GM15510 (cell line): ENCODE measurements around the gene CYP24A1.

Experiments
- POLR2A ChIP-seq: IDR thresholded peaks from 3 replicates; pipeline ENCODE4 v1.6.1; 2011; ENCODE audit warnings: borderline replicate concordance; ENCODE audit not compliant: insufficient read length; ENCODE audit errors: extremely low read depth

Gene CYP24A1

DNA sequence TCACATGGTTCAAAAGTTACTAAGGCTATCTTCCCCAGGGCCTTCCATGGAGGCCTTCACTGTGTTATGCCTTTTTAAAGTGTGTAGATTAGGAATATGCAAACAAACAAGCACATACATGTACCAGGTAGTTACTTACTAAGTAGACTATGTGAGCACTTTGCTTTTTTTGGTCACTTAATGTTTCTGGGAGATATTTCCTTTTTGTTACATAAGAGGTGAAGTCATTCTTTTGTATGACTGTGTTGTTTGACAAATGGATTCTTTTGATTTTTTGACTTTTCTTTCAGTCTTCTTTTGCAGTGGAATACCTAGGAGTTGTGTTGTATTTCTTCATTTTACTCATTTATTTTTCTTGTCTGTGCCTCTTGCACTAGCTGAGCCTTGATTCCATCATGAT is 63.7 kb downstream of the CYP24A1 start:
- TF ChIP-seq POLR2A, result no peak

DNA sequence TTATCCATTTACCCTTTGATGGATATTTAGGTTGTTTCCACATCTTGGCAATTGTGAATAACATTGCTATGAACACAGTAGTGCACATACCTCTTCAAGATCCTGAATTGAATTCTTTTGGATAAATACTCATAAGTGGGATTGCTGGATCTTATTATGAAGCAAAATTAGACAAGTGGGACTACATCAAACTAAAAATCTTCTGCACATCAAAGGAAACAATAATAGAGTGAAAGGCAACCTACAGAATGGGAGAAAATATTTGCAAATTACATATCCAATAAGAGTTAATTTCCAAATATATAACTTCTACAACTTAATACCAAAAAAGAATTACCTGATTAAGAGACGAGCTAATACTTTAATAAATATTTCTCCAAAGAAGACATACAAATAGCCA is 65.0 kb downstream of the CYP24A1 start:
- TF ChIP-seq POLR2A, result no peak

DNA sequence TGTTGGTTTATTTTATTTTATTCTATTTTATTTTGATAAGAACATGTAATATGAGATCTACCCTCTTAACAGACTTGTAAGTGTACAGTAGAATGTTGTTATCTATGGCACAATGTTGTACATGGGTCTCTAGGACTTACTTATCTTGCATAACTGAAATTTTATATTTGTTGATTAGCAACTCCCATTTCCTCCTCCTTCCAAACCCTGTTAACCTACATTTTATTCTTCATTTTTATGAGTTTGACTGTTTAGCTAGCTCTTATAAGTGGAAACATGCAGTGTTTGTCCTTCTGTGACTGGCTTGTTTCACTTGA is 65.5 kb downstream of the CYP24A1 start:
- TF ChIP-seq POLR2A, result no peak

DNA sequence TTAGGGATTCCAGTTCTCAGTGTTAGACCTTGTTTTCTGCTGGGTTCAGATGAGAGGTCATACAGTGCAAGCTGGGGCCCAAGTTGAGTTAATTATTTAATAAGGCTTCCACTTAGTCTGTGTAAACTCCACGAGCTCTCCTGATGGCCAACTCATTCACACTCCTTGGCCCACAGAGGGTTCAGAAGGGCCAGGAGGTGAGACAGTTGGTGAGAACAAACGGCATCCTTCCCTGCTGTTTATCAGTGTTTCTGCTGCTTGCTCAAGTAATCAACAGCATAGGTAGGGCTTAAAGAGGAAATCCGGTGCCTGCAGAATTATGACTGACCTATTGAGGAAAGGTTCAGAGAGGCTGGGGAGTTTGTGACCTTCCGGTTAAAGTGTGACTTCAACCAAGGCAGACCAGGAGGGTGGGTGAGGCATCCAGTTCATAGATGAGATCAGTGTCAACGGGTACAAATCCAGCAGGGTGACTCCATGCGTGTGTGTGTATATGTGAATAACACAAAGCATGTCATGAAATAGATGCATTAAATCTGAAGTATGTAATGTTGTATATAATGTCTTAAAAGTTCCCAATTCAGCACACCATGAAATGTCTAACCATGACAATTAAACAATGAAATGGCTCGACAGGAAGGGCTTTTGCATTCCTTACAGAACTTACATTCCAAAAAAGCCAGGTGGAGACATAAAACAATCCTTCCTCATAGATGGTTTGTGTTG is 66.0 kb downstream of the CYP24A1 start:
- no peak for TF ChIP-seq POLR2A

DNA sequence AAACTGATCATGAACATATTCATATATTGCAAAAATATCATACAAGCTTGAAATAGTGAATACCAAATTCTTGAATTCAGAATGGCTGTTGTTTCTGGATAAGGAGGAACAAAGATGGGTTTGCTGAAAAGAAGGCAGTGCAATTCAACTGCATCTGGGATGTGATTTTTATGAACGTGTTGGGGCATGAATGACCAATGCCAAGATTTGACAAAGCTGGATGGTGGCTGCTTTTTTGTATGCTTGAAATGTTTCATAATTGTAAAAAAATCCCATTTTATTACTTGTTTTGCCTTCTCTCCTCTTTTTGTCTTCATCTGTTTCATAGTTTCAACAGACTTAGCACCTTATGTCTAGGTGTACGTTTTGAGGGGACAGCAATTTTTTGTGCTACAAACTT is 66.6 kb downstream of the CYP24A1 start:
- TF ChIP-seq POLR2A, result no peak

DNA sequence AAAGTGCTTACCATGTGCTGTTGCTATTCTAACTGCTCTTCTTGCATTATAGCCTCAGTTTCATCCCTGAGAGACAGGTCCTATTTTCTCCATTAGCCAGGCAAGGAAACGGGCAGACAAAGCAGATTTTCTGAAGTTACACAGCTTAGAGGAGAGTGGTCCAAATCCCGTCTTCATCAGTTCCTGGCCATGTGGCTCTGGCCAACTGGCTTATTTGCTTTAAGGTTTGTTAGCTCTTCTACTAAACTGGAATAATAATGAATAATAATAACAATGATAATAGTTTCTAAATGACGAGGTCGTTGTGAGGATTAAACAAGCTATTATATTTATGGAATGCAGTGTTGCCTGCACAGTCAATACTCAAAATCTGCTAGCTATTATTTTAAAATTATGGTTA is 67.6 kb downstream of the CYP24A1 start:
- TF ChIP-seq POLR2A, result no peak

DNA sequence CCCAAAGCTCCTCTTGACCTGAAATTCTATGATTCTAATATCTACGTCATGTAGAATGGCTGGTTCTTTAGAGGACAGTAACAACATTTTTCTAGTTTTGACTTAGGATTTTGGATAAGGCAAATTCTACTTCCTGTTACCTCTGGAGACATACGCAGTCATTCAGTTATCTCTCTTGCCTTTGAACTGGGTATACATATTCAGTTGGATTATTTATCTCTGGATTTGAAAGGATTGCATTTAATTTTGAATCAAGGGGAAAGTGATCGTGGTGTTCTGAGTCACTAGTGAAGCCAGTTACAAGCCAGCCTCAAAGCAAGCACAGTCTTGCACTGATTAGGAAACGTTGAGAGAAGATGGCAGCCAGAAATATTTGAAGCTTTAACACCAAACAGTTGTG is 68.1 kb downstream of the CYP24A1 start:
- no peak for TF ChIP-seq POLR2A

DNA sequence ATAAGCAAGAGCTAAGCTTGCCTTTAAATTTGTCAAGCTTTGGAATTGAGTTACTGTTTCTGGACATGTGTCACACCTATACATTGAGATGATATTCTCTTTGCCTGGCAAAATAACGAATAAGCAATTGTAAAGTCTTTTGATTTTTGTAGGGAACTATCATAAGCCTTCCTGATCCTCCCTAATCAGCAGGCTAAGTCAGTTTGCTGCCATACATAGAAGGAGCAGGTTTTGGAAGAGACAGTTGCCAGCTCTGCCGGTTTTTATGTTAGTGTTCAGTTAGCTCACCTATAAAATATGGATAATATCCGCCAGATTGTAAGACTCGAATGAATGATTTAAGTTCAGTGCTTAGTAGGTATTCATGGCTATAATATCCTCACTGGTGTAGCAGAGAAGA is 69.0 kb downstream of the CYP24A1 start:
- TF ChIP-seq POLR2A, result no peak

DNA sequence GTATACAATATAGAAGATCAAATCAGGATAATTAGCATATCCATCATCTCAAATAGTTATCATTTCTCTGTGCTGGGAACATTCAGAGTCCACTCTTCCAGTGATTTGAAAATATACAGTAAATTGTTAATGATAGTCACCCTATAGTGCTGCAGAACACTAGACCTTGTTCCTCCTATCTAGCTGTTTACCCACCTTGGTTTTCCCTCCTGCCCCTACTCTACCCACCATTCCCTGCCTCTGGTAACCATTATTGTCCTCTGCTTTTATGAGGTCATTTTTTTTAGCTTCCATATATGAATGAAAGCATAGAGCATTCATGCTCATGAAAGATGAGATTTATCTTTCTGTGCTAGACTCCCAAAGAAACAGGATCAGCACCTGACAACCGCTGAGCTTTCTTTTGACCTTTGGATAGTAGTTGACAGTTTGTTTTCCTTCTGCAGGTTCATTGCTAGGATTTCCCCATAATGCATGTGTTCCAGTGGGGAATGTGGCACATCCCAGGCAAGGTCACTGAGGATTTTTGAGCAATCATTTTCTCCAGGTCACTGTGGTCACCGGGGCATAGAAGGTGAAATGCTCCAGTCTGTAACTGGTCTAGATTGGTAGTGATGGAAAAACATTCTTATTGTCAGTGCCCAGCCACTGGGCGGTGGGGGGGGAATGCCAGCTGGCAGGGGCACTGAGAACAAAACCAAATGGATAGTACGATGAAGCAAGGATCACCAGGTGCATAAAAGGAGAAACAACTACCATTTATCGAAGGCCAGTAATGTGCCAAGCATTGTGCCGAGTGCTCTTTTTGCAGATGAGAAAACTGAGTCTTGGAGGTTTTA is 69.8 kb downstream of the CYP24A1 start:
- TF ChIP-seq POLR2A, result no peak
